HCT116 (cell line): Measurements from ENCODE around the gene SLCO2A1. TPM values are rescaled to one million over a fixed set of nuclear protein-coding genes. Genes with fewer than 3 reads are reported as not detected.

Source experiments
- ATAC-seq: fragments of 200-7000 bp; cut with Tn5 transposase; 2 replicates; pipeline ENCODE4 v1.9.1; 2020; ENCODE audit warnings: mild to moderate bottlenecking, moderate library complexity
- BruUV-seq: library from RNA; stranded (reverse); fragments of 400-500 nt; replicated peaks from 2 replicates; lab custom pipeline; 2021; lab: Mats Ljungman, UMichigan
- CTCF ChIA-PET: fragments of 300-600 bp; sonication (Branson Sonifier 250); formaldehyde crosslinking; loops from one replicate; lab custom pipeline; 2021; ENCODE audit warnings: antibody characterized with exemption; lab: Charles Lee
- POLR2A ChIA-PET: fragments of 300-600, 350-600 bp; sonication (Branson Sonifier 250); formaldehyde crosslinking; loops from one replicate; lab custom pipeline; 2021; ENCODE audit warnings: antibody characterized with exemption; lab: Charles Lee
- RAD21 ChIA-PET, 2 experiments: fragments of 300-600 bp; sonication (Branson Sonifier 250); formaldehyde crosslinking; loops; one replicate each; lab custom pipeline; 2023; ENCODE audit warnings: low total read pairs in 2 of 2; ENCODE audit not compliant: uncharacterized antibody in 2 of 2, unreplicated experiment in 2 of 2, low non-redundant PET in 1 of 2; lab: Charles Lee
- DNase-seq: peaks from one replicate; pipeline ENCODE4 v3.0.0-alpha.2; 2010; ENCODE audit warnings: low read depth, low spot score
- H2AFZ ChIP-seq: fragments of 200-600 bp; shearing (Covaris generic), sonication (generic); 2 replicates; pipeline ENCODE4 v1.6.1; 2017; ENCODE audit warnings: low read depth, mixed run types, mixed read lengths, antibody characterized with exemption, low read length; ENCODE audit not compliant: poor library complexity, severe bottlenecking
- H3K27ac ChIP-seq: 2 replicates; pipeline ENCODE4 v1.5.1; 2012; ENCODE audit warnings: low read depth, low read length
- H3K27me3 ChIP-seq: fragments of 200-600 bp; sonication (generic); 2 replicates; pipeline ENCODE4 v1.6.1; 2016; ENCODE audit warnings: mixed run types, low read length, mixed read lengths; ENCODE audit not compliant: insufficient read depth
- H3K36me3 ChIP-seq, 2 experiments: fragments of 200-500 bp in 1 of 2; fragments of 200-600 bp in 1 of 2; sonication (Bioruptor generic) in 1 of 2; sonication (generic) in 1 of 2; 2 replicates each; pipeline versions ENCODE4 v1.5.1 to v1.6.1; 2014 to 2016; ENCODE audit warnings: low read length in 2 of 2, inconsistent platforms in 1 of 2, mixed read lengths in 1 of 2, mixed run types in 1 of 2; ENCODE audit not compliant: insufficient read depth in 2 of 2, control insufficient read depth in 1 of 2
- H3K4me1 ChIP-seq, 2 experiments: fragments of 200-600 bp in 1 of 2; sonication (generic) in 1 of 2; 2 replicates each; pipeline versions ENCODE4 v1.5.1 to v1.6.1; 2012 to 2017; ENCODE audit warnings: low read length in 2 of 2, inconsistent platforms in 1 of 2, mild to moderate bottlenecking in 1 of 2, mixed read lengths in 1 of 2, mixed run types in 1 of 2, moderate library complexity in 1 of 2; ENCODE audit not compliant: insufficient read depth in 2 of 2, control insufficient read depth in 1 of 2
- H3K4me2 ChIP-seq: fragments of 200-600 bp; sonication (generic); 2 replicates; pipeline ENCODE4 v1.6.1; 2017; ENCODE audit warnings: mixed run types, low read length, mixed read lengths
- H3K4me3 ChIP-seq, 2 experiments: fragments of 200-600 bp in 1 of 2; sonication (generic) in 1 of 2; replicated peaks in 1 of 2; 2 replicates each; pipeline ENCODE4 v1.5.1; 2011 to 2016; ENCODE audit warnings: low read length in 2 of 2, control low read depth in 1 of 2, low read depth in 1 of 2, mild to moderate bottlenecking in 1 of 2, mixed read lengths in 1 of 2, mixed run types in 1 of 2
- H3K79me2 ChIP-seq: fragments of 200-600 bp; sonication (generic); 2 replicates; pipeline ENCODE4 v1.6.1; 2017; ENCODE audit warnings: mild to moderate bottlenecking, mixed run types, low read length, moderate library complexity, mixed read lengths; ENCODE audit not compliant: insufficient read depth
- H3K9ac ChIP-seq: fragments of 200-600 bp; sonication (generic); 2 replicates; pipeline ENCODE4 v1.6.1; 2016; ENCODE audit warnings: low read length, mixed read lengths
- H3K9me2 ChIP-seq: fragments of 200-600 bp; sonication (generic), shearing (Covaris generic); 2 replicates; pipeline ENCODE4 v1.6.1; 2017; ENCODE audit warnings: mixed run types, mild to moderate bottlenecking, moderate library complexity; ENCODE audit not compliant: insufficient read depth
- H3K9me3 ChIP-seq, 2 experiments: fragments of 200-500 bp in 1 of 2; fragments of 200-600 bp in 1 of 2; sonication (Bioruptor generic) in 1 of 2; sonication (generic) in 1 of 2; 2 replicates each; pipeline ENCODE4 v1.6.1; 2014 to 2017; ENCODE audit warnings: low read length in 2 of 2, mixed read lengths in 2 of 2, inconsistent platforms in 1 of 2, low read depth in 1 of 2, mild to moderate bottlenecking in 1 of 2, mixed run types in 1 of 2, moderate library complexity in 1 of 2; ENCODE audit not compliant: control insufficient read depth in 1 of 2, insufficient read depth in 1 of 2
- H4K20me1 ChIP-seq: fragments of 200-600 bp; sonication (generic), shearing (Covaris generic); 2 replicates; pipeline ENCODE4 v1.6.1; 2017; ENCODE audit warnings: mixed run types, mild to moderate bottlenecking, moderate library complexity; ENCODE audit not compliant: insufficient read depth
- CBX3 ChIP-seq: IDR thresholded peaks from 2 replicates; pipeline ENCODE4 v1.6.1; 2012; ENCODE audit warnings: low read depth
- CEBPB ChIP-seq: IDR thresholded peaks from 2 replicates; pipeline ENCODE4 v1.6.1; 2012; ENCODE audit warnings: low read depth
- ELF1 ChIP-seq: IDR thresholded peaks from 2 replicates; pipeline ENCODE4 v1.6.1; 2012; ENCODE audit warnings: low read depth, borderline replicate concordance
- EZH2 ChIP-seq: fragments of 200-600 bp; sonication (generic); IDR thresholded peaks from 2 replicates; pipeline ENCODE4 v1.6.1; 2017; ENCODE audit warnings: antibody characterized with exemption, mixed run types
- JUND ChIP-seq: IDR thresholded peaks from 2 replicates; pipeline ENCODE4 v1.6.1; 2012
- RAD21 ChIP-seq: IDR thresholded peaks from 2 replicates; pipeline ENCODE4 v1.6.1; 2012; ENCODE audit warnings: low read depth, mild to moderate bottlenecking
- SIN3A ChIP-seq: IDR thresholded peaks from 2 replicates; pipeline ENCODE4 v1.6.1; 2012; ENCODE audit warnings: low read depth
- YY1 ChIP-seq: IDR thresholded peaks from 2 replicates; pipeline ENCODE4 v1.6.1; 2011; ENCODE audit warnings: low read length, low read depth, moderate library complexity, mild to moderate bottlenecking; ENCODE audit not compliant: insufficient replicate concordance; ENCODE audit errors: extremely low read depth
- ZFX ChIP-seq: fragments of 450-650 bp; IDR thresholded peaks from 2 replicates; pipeline ENCODE4 v1.6.1; 2017
- intact Hi-C: fragments of 100-400 bp; cut with micrococcal nuclease; formaldehyde crosslinking; loops from 2 replicates; pipeline ENCODE4 v1.10.0; 2022
- total RNA-seq: library from RNA; stranded (reverse); gene quantifications from one replicate; pipeline ENCODE4 v1.2.1, GENCODE V29; 2021; ENCODE audit not compliant: unreplicated experiment
- TF ChIP-seq, protein P1 (sequence below): IDR thresholded peaks from 2 replicates; pipeline ENCODE4 v1.6.1; 2012

The SLCO2A1 gene
- total RNA-seq, 1 experiment from 2014 or later: 0.52 TPM

DNA sequence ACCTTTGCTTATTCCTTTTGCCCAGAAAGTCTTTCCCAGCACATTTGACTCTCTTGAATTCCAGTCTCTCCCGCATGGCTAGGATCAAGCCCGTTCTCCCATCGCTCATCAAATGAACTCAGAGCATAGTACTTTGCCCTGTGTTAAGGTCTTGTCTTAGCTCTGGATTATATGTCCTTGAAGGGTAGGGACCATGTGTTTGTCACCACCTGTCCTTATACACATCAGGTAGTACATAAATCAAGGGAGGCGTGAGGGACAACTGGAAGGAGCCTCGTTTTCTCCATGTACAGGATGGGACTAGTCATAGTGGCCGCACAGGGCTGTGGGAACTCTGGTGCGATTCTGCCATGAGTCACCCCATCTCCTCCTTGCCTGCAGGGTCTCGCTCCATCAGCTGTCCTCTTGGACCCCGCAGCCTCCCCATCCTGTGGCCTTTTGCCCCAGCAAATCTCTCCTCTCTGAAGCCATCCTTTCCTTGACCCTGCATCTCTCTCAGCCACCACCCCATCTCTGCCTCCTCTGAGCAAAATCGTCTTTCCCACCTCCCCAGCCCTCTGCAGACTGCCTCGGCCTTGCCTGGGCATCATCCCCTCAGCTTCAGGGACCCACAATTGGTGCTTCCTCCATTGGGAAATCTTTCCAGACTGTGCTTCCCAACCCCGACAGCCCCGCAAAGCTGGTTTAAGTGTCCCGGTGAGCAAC, 100.7 kb downstream of the SLCO2A1 start:
- no peak for DNase-seq
- H2AFZ ChIP-seq: no peak overlapping the region
- H3K27ac ChIP-seq: no peak overlapping the region
- no peaks in the 10 kb centered on the region for H3K79me2 ChIP-seq
- H4K20me1 ChIP-seq: no peaks in the 10 kb centered on the region
- no peak overlapping the region for H3K9ac ChIP-seq
- H3K4me2 ChIP-seq: no peak overlapping the region
- H3K9me2 ChIP-seq: no peaks in the 10 kb centered on the region
- H3K4me3 ChIP-seq: no peak overlapping the region
- no peaks in the 10 kb centered on the region for H3K36me3 ChIP-seq
- ChIA-PET POLR2A (no interaction called here), CTCF (interaction anchor here (1.3 kb wide), 1 partner anchor 283 kb away, joined by 3 read pairs; no protein-coding TSS in a partner anchor), RAD21 (no interaction called here)
- H3K4me1 ChIP-seq: peaks cover 0 to 9% of the 10 kb centered on the region in 2 experiments; a peak in 2 of 4 replicates
- no peak for ATAC-seq
- no peaks in the 10 kb centered on the region; the same call in 1 of the 2 replicates for H3K27me3 ChIP-seq
- TF ChIP-seq YY1: no peak
- no peak for TF ChIP-seq JUND
- TF ChIP-seq CBX3: no peak
- no peak for TF ChIP-seq RAD21
- TF ChIP-seq ZFX: no peak
- TF ChIP-seq, protein P1, sequence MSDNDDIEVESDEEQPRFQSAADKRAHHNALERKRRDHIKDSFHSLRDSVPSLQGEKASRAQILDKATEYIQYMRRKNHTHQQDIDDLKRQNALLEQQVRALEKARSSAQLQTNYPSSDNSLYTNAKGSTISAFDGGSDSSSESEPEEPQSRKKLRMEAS: no peak
- TF ChIP-seq EZH2: no peak
- no peak for TF ChIP-seq CEBPB
- no peak for TF ChIP-seq ELF1
- TF ChIP-seq SIN3A: no peak
- no peaks in the 10 kb centered on the region for H3K9me3 ChIP-seq
- intact Hi-C loops: loop anchor here (5.0 to 10.0 kb wide), 2 partner anchors 464 to 1197 kb away; no protein-coding TSS in a partner anchor
- no TSS peak for BruUV-seq
